Measurements from ENCODE around the gene CDH26.

DNA sequence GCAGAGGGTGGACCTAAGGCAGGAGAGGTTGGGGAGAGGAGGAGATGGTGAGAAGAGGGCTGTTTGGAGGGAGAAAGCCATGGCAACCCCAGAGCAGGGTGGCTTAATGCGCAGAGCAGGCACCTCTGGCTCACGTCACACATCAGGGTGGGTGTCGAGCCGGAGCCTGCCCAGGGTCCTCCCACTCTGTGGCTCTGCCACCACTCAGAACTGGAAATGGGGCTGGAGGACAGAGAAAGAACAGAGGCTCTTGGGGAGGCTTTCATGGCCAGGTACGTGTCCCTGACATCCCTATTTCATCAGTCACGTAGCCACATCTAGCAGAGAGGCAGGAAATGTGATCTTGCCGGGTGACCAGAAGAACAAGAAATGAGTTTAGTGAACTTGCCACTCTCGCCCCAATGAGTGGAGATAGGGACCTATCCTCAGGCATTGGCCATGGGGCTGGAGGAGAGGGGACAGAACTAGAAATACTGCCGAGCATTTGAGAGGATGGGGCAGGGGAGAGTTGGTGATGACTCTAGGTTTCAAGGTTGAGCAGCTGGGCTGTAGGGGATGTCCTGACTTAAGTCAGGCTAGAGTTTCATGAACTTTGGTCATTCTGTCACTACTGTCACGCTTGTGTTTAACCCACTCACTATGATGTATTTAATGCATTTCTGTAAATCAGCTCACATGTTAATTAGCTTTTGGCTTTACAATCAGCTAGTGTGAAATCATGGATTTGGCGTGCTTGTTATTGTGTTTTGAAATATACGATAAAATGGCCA, 52.7 kb downstream of the CDH26 start:
- TF ChIP-seq, protein P1, sequence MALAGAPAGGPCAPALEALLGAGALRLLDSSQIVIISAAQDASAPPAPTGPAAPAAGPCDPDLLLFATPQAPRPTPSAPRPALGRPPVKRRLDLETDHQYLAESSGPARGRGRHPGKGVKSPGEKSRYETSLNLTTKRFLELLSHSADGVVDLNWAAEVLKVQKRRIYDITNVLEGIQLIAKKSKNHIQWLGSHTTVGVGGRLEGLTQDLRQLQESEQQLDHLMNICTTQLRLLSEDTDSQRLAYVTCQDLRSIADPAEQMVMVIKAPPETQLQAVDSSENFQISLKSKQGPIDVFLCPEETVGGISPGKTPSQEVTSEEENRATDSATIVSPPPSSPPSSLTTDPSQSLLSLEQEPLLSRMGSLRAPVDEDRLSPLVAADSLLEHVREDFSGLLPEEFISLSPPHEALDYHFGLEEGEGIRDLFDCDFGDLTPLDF (CRISPR knock-in tag; IDR thresholded peaks at IDR 0.05), result no peak
- TF ChIP-seq ZBTB2 (CRISPR knock-in tag; IDR thresholded peaks at IDR 0.05; ENCODE audit: low read depth), result no peak
- TF ChIP-seq ZNF530 (CRISPR knock-in tag; IDR thresholded peaks at IDR 0.05; ENCODE audit: low read depth), result no peak
- no peak for TF ChIP-seq SIX4 (CRISPR knock-in tag; IDR thresholded peaks at IDR 0.05)
- TF ChIP-seq TCF7L2 (IDR thresholded peaks at IDR 0.05; ENCODE audit: low read depth, low read length), result no peak
- TF ChIP-seq PRDM15 (CRISPR knock-in tag; IDR thresholded peaks at IDR 0.05), result no peak
- no peak for TF ChIP-seq ZNF124 (CRISPR knock-in tag; IDR thresholded peaks at IDR 0.05)
- no peak for TF ChIP-seq ZNF431 (CRISPR knock-in tag; IDR thresholded peaks at IDR 0.05; ENCODE audit: borderline replicate concordance, low read depth)
- TF ChIP-seq, protein P2, sequence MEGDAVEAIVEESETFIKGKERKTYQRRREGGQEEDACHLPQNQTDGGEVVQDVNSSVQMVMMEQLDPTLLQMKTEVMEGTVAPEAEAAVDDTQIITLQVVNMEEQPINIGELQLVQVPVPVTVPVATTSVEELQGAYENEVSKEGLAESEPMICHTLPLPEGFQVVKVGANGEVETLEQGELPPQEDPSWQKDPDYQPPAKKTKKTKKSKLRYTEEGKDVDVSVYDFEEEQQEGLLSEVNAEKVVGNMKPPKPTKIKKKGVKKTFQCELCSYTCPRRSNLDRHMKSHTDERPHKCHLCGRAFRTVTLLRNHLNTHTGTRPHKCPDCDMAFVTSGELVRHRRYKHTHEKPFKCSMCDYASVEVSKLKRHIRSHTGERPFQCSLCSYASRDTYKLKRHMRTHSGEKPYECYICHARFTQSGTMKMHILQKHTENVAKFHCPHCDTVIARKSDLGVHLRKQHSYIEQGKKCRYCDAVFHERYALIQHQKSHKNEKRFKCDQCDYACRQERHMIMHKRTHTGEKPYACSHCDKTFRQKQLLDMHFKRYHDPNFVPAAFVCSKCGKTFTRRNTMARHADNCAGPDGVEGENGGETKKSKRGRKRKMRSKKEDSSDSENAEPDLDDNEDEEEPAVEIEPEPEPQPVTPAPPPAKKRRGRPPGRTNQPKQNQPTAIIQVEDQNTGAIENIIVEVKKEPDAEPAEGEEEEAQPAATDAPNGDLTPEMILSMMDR (CRISPR knock-in tag; IDR thresholded peaks at IDR 0.05), result no peak
- TF ChIP-seq SP1 (IDR thresholded peaks at IDR 0.05), result no peak
- no peak for TF ChIP-seq SP1 (CRISPR knock-in tag; IDR thresholded peaks at IDR 0.05)

Measured in HepG2 (cell line).